ENCODE data around the gene GYPC. TPM values are rescaled to one million over a fixed set of nuclear protein-coding genes. Genes with fewer than 3 reads are reported as not detected.
"Not testable (repeated sequence)": the region's sequence is repeated elsewhere in the genome, so short reads cannot be mapped to it uniquely, and the experiment has no call there.

GYPC gene
- total RNA-seq, 2 donors from 2014 or later, result 7.1 to 14.7 TPM

- DNase-seq, result no peak
- Histone ChIP-seq H3K9ac (ENCODE audit: low read depth in 2 of 2, low read length in 2 of 2) (no peak overlapping the region), H3K9me3 (no peaks in the 10 kb centered on the region), H3K4me3 (no peak overlapping the region), H3K27me3 (no peaks in the 10 kb centered on the region), H3K36me3 (no peaks in the 10 kb centered on the region), H3K4me1 (no peaks in the 10 kb centered on the region), H3K27ac (no peak overlapping the region)
- TF ChIP-seq CTCF (IDR thresholded peaks at IDR 0.05), result no peak
- intact Hi-C loops (cut with DNase I), result no loop called here
These were observed 11.2 kb upstream of the GYPC start for GRCh38 chr2:126644630-126645191.

GRCh38 chr2:126645211-126645618 is 10.7 kb upstream of the GYPC start:
- no peaks in the 10 kb centered on the region for H3K36me3 ChIP-seq
- no peak for DNase-seq
- no peak for TF ChIP-seq CTCF (IDR thresholded peaks at IDR 0.05)
- no peaks in the 10 kb centered on the region for H3K9me3 ChIP-seq
- H3K9ac ChIP-seq (ENCODE audit: low read depth in 2 of 2, low read length in 2 of 2), result no peak overlapping the region
- intact Hi-C loops (cut with DNase I), result no loop called here
- no peak overlapping the region for H3K27ac ChIP-seq
- H3K27me3 ChIP-seq, result no peaks in the 10 kb centered on the region
- no peak overlapping the region for H3K4me3 ChIP-seq
- no peaks in the 10 kb centered on the region for H3K4me1 ChIP-seq

- no peaks in the 10 kb centered on the region for H3K27me3 ChIP-seq
These were observed 9.9 kb upstream of the GYPC start for GRCh38 chr2:126646026-126646425.

GRCh38 chr2:126647714-126648344 is 8.1 kb upstream of the GYPC start:
- DNase-seq; intact Hi-C loops (cut with DNase I); H3K27ac ChIP-seq; H3K27me3 ChIP-seq; H3K4me1 ChIP-seq; H3K36me3 ChIP-seq; H3K9me3 ChIP-seq; H3K9ac ChIP-seq (ENCODE audit: low read depth in 2 of 2, low read length in 2 of 2); H3K4me3 ChIP-seq: not testable (repeated sequence)

More at GRCh38 chr2:126646026-126646425, 9.9 kb upstream of the GYPC start:
- Histone ChIP-seq H3K36me3 (no peaks in the 10 kb centered on the region), H3K27ac (no peak overlapping the region), H3K4me3 (no peak overlapping the region), H3K4me1 (no peaks in the 10 kb centered on the region), H3K9ac (ENCODE audit: low read depth in 2 of 2, low read length in 2 of 2) (no peak overlapping the region), H3K9me3 (no peaks in the 10 kb centered on the region)
- no peak for TF ChIP-seq CTCF (IDR thresholded peaks at IDR 0.05)
- intact Hi-C loops (cut with DNase I), result no loop called here
- DNase-seq, result no peak

- H3K4me1 ChIP-seq; H3K27me3 ChIP-seq; H3K36me3 ChIP-seq; H3K4me3 ChIP-seq; H3K9ac ChIP-seq (ENCODE audit: low read depth in 2 of 2, low read length in 2 of 2); H3K9me3 ChIP-seq; DNase-seq; intact Hi-C loops (cut with DNase I); H3K27ac ChIP-seq: not testable (repeated sequence)
These were observed 7.6 kb upstream of the GYPC start for GRCh38 chr2:126648345-126648786.

- no peak overlapping the region for H3K4me3 ChIP-seq
- H3K36me3 ChIP-seq, result no peaks in the 10 kb centered on the region
- no peaks in the 10 kb centered on the region for H3K9me3 ChIP-seq
- no peak overlapping the region for H3K9ac ChIP-seq (ENCODE audit: low read depth in 2 of 2, low read length in 2 of 2)
- no peak for TF ChIP-seq CTCF (IDR thresholded peaks at IDR 0.05)
- H3K27me3 ChIP-seq, result no peaks in the 10 kb centered on the region
- H3K27ac ChIP-seq, result no peak overlapping the region
- DNase-seq, result no peak
- intact Hi-C loops (cut with DNase I), result no loop called here
- no peaks in the 10 kb centered on the region for H3K4me1 ChIP-seq
These were observed 6.9 kb upstream of the GYPC start for GRCh38 chr2:126649101-126649500.
